Measurements from ENCODE around the gene CIZ1.
"Not testable (repeated sequence)": the region's sequence is repeated elsewhere in the genome, so short reads cannot be mapped to it uniquely, and the experiment has no call there.

DNA sequence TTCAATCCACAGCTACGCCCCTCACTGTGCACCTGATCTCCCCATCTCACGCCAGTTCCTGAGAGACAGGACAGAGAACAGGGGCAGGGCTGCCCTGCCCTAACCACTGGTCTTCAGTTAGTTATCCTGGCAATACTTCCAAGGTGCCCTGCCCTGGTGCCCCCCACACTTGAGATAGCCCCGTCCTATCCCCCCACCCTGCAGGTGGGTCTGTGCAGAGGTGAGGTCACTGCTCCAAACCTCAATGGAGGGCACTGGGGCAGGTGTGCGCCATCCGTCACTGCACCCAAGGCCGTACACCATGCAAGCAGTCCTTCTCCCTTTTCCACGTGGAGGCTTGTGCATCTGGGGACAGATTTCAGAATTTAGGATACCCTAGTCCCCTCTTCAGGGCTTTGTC is 60.7 kb downstream of the CIZ1 start:
- TF ChIP-seq CTCF (IDR thresholded peaks at IDR 0.05); ZFX (IDR thresholded peaks at IDR 0.05; ENCODE audit: borderline replicate concordance): not testable (repeated sequence)

Measured in 22Rv1 (cell line).